Measurements from ENCODE around the gene SLC2A13. TPM values are rescaled to one million over a fixed set of nuclear protein-coding genes. Genes with fewer than 3 reads are reported as not detected.

SLC2A13 gene
- total RNA-seq, 1 experiment from 2014 or later, result 15.3 TPM

DNA sequence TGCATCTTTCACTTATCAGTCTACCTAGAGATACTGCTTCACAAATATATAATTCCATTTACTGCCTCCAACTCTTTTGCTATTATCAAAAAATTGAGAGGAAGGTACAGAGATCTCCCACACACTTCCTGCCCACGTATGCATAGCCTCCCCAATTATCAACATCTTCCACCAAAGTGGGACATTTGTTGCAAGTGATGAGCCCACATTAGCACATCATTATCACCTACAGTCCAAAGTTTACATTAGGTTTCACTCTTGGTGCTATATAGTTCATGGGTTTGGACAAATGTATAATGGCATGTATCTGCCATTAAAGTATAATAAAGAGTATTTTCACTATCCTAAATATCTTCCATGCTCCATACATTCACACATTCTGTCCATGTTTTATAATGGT lies 66.3 kb downstream of the SLC2A13 start (continued):
- TF ChIP-seq, protein P1, sequence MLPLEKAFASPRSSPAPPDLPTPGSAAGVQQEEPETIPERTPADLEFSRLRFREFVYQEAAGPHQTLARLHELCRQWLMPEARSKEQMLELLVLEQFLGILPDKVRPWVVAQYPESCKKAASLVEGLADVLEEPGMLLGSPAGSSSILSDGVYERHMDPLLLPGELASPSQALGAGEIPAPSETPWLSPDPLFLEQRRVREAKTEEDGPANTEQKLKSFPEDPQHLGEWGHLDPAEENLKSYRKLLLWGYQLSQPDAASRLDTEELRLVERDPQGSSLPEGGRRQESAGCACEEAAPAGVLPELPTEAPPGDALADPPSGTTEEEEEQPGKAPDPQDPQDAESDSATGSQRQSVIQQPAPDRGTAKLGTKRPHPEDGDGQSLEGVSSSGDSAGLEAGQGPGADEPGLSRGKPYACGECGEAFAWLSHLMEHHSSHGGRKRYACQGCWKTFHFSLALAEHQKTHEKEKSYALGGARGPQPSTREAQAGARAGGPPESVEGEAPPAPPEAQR (CRISPR knock-in tag; IDR thresholded peaks at IDR 0.05), result no peak
- TF ChIP-seq NFYB (CRISPR knock-in tag; conservative IDR thresholded peaks at IDR 0.05; ENCODE audit: low read depth) (no peak), JAZF1 (CRISPR knock-in tag; IDR thresholded peaks at IDR 0.05) (no peak), TP53 (CRISPR knock-in tag; IDR thresholded peaks at IDR 0.05) (no peak), MXD4 (CRISPR knock-in tag; IDR thresholded peaks at IDR 0.05; ENCODE audit: borderline replicate concordance) (no peak), NR1H2 (CRISPR knock-in tag; IDR thresholded peaks at IDR 0.05) (no peak), GRHL2 (CRISPR knock-in tag; IDR thresholded peaks at IDR 0.05; ENCODE audit: insufficient replicate concordance, severe bottlenecking) (no peak), ZNF671 (CRISPR knock-in tag; IDR thresholded peaks at IDR 0.05) (no peak)
- TF ChIP-seq, protein P2, sequence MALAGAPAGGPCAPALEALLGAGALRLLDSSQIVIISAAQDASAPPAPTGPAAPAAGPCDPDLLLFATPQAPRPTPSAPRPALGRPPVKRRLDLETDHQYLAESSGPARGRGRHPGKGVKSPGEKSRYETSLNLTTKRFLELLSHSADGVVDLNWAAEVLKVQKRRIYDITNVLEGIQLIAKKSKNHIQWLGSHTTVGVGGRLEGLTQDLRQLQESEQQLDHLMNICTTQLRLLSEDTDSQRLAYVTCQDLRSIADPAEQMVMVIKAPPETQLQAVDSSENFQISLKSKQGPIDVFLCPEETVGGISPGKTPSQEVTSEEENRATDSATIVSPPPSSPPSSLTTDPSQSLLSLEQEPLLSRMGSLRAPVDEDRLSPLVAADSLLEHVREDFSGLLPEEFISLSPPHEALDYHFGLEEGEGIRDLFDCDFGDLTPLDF (CRISPR knock-in tag; IDR thresholded peaks at IDR 0.05), result no peak

- H3K36me3 Mint-ChIP-seq, result no peaks in the 10 kb centered on the region
- TF ChIP-seq EMX1 (CRISPR knock-in tag; IDR thresholded peaks at IDR 0.05), result no peak
- TF ChIP-seq, protein P3, sequence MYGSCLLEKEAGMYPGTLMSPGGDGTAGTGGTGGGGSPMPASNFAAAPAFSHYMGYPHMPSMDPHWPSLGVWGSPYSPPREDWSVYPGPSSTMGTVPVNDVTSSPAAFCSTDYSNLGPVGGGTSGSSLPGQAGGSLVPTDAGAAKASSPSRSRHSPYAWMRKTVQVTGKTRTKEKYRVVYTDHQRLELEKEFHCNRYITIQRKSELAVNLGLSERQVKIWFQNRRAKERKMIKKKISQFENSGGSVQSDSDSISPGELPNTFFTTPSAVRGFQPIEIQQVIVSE (CRISPR knock-in tag; IDR thresholded peaks at IDR 0.05; ENCODE audit: borderline replicate concordance), result no peak
- no peak for TF ChIP-seq TEAD4 (CRISPR knock-in tag; IDR thresholded peaks at IDR 0.05)
- TF ChIP-seq NR3C1 (CRISPR knock-in tag; conservative IDR thresholded peaks at IDR 0.05; ENCODE audit: low read depth), result no peak
- no peak for TF ChIP-seq ZNF671 (CRISPR knock-in tag; IDR thresholded peaks at IDR 0.05)
- ChIA-PET CTCF (interaction anchor here (2.8 kb wide), 1 partner anchor 28 kb away, joined by 11 read pairs; no protein-coding TSS in a partner anchor), POLR2A (no interaction called here)
- H3K4me1 Mint-ChIP-seq, result peaks cover 24% of the 10 kb centered on the region
- no peaks in the 10 kb centered on the region for H3K9me3 Mint-ChIP-seq
- DNase-seq (ENCODE audit: low spot score) (no peak), ATAC-seq (no peak)
- no peaks in the 10 kb centered on the region for H3K27me3 Mint-ChIP-seq (ENCODE audit: low read depth)
- no peak overlapping the region for H3K27ac Mint-ChIP-seq
- no peak overlapping the region for H3K4me3 Mint-ChIP-seq
Observed at GRCh38 chr12:40038619-40039018, 67.3 kb downstream of the SLC2A13 start.

- TF ChIP-seq, protein P4, sequence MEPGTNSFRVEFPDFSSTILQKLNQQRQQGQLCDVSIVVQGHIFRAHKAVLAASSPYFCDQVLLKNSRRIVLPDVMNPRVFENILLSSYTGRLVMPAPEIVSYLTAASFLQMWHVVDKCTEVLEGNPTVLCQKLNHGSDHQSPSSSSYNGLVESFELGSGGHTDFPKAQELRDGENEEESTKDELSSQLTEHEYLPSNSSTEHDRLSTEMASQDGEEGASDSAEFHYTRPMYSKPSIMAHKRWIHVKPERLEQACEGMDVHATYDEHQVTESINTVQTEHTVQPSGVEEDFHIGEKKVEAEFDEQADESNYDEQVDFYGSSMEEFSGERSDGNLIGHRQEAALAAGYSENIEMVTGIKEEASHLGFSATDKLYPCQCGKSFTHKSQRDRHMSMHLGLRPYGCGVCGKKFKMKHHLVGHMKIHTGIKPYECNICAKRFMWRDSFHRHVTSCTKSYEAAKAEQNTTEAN (CRISPR knock-in tag; IDR thresholded peaks at IDR 0.05), result no peak
- TF ChIP-seq TCF7 (CRISPR knock-in tag; IDR thresholded peaks at IDR 0.05; ENCODE audit: low read depth), result no peak
- TF ChIP-seq ZNF396 (CRISPR knock-in tag; IDR thresholded peaks at IDR 0.05; ENCODE audit: borderline replicate concordance), result no peak
- no peak for TF ChIP-seq ZNF219 (CRISPR knock-in tag; IDR thresholded peaks at IDR 0.05; ENCODE audit: borderline replicate concordance)
- TF ChIP-seq, protein P5, sequence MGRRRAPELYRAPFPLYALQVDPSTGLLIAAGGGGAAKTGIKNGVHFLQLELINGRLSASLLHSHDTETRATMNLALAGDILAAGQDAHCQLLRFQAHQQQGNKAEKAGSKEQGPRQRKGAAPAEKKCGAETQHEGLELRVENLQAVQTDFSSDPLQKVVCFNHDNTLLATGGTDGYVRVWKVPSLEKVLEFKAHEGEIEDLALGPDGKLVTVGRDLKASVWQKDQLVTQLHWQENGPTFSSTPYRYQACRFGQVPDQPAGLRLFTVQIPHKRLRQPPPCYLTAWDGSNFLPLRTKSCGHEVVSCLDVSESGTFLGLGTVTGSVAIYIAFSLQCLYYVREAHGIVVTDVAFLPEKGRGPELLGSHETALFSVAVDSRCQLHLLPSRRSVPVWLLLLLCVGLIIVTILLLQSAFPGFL (CRISPR knock-in tag; IDR thresholded peaks at IDR 0.05; ENCODE audit: borderline replicate concordance), result no peak
- no peak for TF ChIP-seq ZNF671 (CRISPR knock-in tag; IDR thresholded peaks at IDR 0.05)
- TF ChIP-seq ZNF532 (CRISPR knock-in tag; IDR thresholded peaks at IDR 0.05; ENCODE audit: borderline replicate concordance), result no peak
- DNase-seq (ENCODE audit: low spot score) (no peak), ATAC-seq (no peak)
- H3K27me3 Mint-ChIP-seq (ENCODE audit: low read depth), result no peaks in the 10 kb centered on the region
- H3K9me3 Mint-ChIP-seq, result no peaks in the 10 kb centered on the region
- peaks cover 51% of the 10 kb centered on the region for H3K4me1 Mint-ChIP-seq
- CTCF ChIA-PET, result interaction anchor here (0.6 to 3.9 kb wide), 3 partner anchors 24 to 69 kb away, joined by 3 to 31 read pairs (median 3); no protein-coding TSS in a partner anchor
- no peaks in the 10 kb centered on the region for H3K36me3 Mint-ChIP-seq
- H3K4me3 Mint-ChIP-seq, result no peak overlapping the region
- POLR2A ChIA-PET, result no interaction called here
- H3K27ac Mint-ChIP-seq, result peak overlapping the region; percentile 33; the same call in 1 of the 2 replicates
Observed at GRCh38 chr12:40034712-40035111, 71.2 kb downstream of the SLC2A13 start.
